ENCODE measurements around the gene FYB1. TPM values are rescaled to one million over a fixed set of nuclear protein-coding genes. Genes with fewer than 3 reads are reported as not detected.

The FYB1 gene
- total RNA-seq, 1 experiment from 2014 or later: 0.46 TPM

- Histone ChIP-seq H3K9me3 (ENCODE audit: control insufficient read depth, insufficient read depth, low read depth, low read length) (no peaks in the 10 kb centered on the region), H3K4me3 (ENCODE audit: low read depth in 2 of 2, low read length in 2 of 2) (no peak overlapping the region), H3K4me1 (ENCODE audit: control insufficient read depth, insufficient read depth, low read length) (no peaks in the 10 kb centered on the region), H3K36me3 (ENCODE audit: control insufficient read depth, insufficient read depth, low read length) (no peaks in the 10 kb centered on the region; the same call in 1 of the 2 replicates), H3K27ac (ENCODE audit: low read length) (no peak overlapping the region), H3K27me3 (ENCODE audit: control insufficient read depth, insufficient read depth, low read length) (peaks cover 2% of the 10 kb centered on the region; the same call in 1 of the 2 replicates)
- ChIA-PET POLR2A (no interaction called here), CTCF (interaction anchor here (0.5 kb wide), 1 partner anchor 79 kb away, joined by 4 read pairs; no protein-coding TSS in a partner anchor)
- ATAC-seq (no peak), DNase-seq (ENCODE audit: low read depth, low spot score) (no peak)
- TF ChIP-seq SIN3A (IDR thresholded peaks at IDR 0.05; ENCODE audit: borderline replicate concordance, insufficient read depth, low read depth, low read length): no peak
- TF ChIP-seq POLR2AphosphoS5 (IDR thresholded peaks at IDR 0.05; ENCODE audit: low read depth, low read length): no peak
- TF ChIP-seq TCF7L2 (IDR thresholded peaks at IDR 0.05; ENCODE audit: low read depth, low read length): no peak
- TF ChIP-seq CTCF (IDR thresholded peaks at IDR 0.05): no peak
- TF ChIP-seq REST (IDR thresholded peaks at IDR 0.05; ENCODE audit: insufficient read depth in 1 of 2, low read depth in 2 of 2, low read length in 1 of 2): no peak
- in situ Hi-C loops (cut with HindIII; ENCODE audit: low pct_unique_long_range_greater_than_20kb, low sequenced_read_pairs) (no loop called here), intact Hi-C loops (cut with micrococcal nuclease; ENCODE audit: unreplicated experiment) (no loop called here)
- BruUV-seq (replicated peaks): no TSS peak
These were observed 102.0 kb downstream of the FYB1 start for GRCh38 chr5:39117401-39117800.

- H3K27me3 ChIP-seq (ENCODE audit: control insufficient read depth, insufficient read depth, low read length): peaks cover 2% of the 10 kb centered on the region; the same call in 1 of the 2 replicates
- H3K36me3 ChIP-seq (ENCODE audit: control insufficient read depth, insufficient read depth, low read length): no peaks in the 10 kb centered on the region; the same call in 1 of the 2 replicates
- H3K9me3 ChIP-seq (ENCODE audit: control insufficient read depth, insufficient read depth, low read depth, low read length): no peaks in the 10 kb centered on the region
- intact Hi-C loops (cut with micrococcal nuclease; ENCODE audit: unreplicated experiment): no loop called here
- no peak for TF ChIP-seq REST (IDR thresholded peaks at IDR 0.05; ENCODE audit: insufficient read depth in 1 of 2, low read depth in 2 of 2, low read length in 1 of 2)
- no peak for TF ChIP-seq SIN3A (IDR thresholded peaks at IDR 0.05; ENCODE audit: borderline replicate concordance, insufficient read depth, low read depth, low read length)
- TF ChIP-seq POLR2AphosphoS5 (IDR thresholded peaks at IDR 0.05; ENCODE audit: low read depth, low read length): no peak
- no peak for TF ChIP-seq CTCF (IDR thresholded peaks at IDR 0.05)
- H3K4me1 ChIP-seq (ENCODE audit: control insufficient read depth, insufficient read depth, low read length): no peaks in the 10 kb centered on the region
- no peak overlapping the region for H3K4me3 ChIP-seq (ENCODE audit: low read depth in 2 of 2, low read length in 2 of 2)
- no TSS peak for BruUV-seq (replicated peaks)
- in situ Hi-C loops (cut with HindIII; ENCODE audit: low pct_unique_long_range_greater_than_20kb, low sequenced_read_pairs): no loop called here
- ChIA-PET CTCF (no interaction called here), POLR2A (no interaction called here)
- no peak overlapping the region for H3K27ac ChIP-seq (ENCODE audit: low read length)
- DNase-seq (ENCODE audit: low read depth, low spot score) (no peak), ATAC-seq (no peak)
These were observed 102.8 kb downstream of the FYB1 start for GRCh38 chr5:39116344-39117170.

Data from Panc1 (cell line).